NCI-H2171 (cell line): Measurements from ENCODE around the gene CD164.

Source experiments
- DNase-seq: peaks from one replicate; lab custom pipeline; 2025; lab: John Stamatoyannopoulos, UW

The CD164 gene

GRCh38 chr6:109381747-109382575 is at the start of gene CD164:
Gene CD164, minus strand, starts transcription at chr6:109382467. Its CDS starts 89 bp downstream, at chr6:109382378.
- DNase-seq, result peak; percentile 95

GRCh38 chr6:109429496-109429895 is 47.2 kb upstream of the CD164 start:
- no peak for DNase-seq

DNA sequence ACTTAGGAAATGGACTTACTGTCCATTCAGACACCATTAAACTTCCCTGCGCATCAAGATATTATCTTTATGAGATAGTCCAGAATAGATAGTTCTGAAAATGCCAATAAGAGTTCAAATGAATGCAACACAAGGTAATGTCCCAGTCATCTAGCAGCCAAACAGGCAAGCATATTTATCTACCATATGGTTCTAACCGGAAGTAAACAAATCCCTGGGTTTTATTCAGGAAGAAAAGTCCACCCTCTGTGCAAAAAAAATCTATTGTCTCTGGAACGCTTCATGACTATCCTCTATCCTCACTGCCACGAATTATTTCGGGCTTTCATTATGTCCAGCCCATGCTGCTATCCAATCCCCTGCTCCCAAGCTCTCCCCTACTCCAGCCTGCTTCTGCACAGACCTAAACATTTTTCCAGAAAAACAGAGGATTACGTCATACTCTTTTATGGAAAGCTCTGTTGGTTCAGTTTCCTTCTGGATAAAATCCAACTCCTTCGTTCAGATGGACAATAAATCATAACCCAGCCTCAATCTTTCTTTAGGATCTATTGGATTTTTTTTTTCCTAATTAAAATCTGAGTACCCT is 46.7 kb upstream of the CD164 start:
- DNase-seq, result peak; percentile 35

DNA sequence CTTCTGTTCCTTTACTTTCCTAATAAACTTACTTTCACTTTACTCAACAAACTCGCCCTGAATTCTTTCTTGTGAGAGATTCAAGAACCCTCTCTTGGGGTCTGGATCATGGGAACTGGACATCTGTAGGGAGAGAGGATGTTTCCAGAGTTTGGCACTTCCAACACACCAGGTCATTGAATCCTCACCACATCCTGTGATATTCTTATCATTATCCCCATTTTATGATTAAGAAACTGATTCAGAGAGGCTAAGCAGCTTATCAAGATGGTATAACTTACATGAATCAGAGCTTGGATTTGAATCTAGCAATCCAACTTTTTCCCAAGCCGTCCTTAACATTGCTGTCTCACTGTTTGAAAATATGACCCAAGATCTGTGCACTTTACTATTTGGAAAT is 42.7 kb upstream of the CD164 start:
- no peak for DNase-seq

- no peak for DNase-seq
Observed at GRCh38 chr6:109421184-109421583, 38.9 kb upstream of the CD164 start.

GRCh38 chr6:109420751-109421150 is 38.5 kb upstream of the CD164 start:
- no peak for DNase-seq

GRCh38 chr6:109417646-109418045 is 35.4 kb upstream of the CD164 start:
- DNase-seq, result no peak

DNA sequence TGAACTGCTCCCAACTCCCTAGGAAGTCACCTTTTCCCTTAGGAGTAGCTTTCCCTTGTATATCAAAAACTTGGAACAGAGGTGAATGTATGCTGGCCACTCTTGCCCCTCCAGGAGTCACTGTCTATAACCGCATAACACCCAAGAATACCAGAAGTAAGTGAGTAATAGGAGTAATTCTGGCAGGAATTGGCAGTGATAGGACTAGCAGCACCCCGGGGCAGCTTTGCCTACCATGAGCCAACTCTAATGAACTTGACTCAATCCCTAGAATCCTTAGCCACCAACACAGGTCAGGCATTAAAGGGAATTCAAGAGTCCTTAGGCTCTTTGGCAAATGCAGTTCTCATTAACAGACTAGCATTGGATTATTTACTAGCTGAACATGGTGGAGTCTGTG is 28.8 kb upstream of the CD164 start:
- no peak for DNase-seq

- DNase-seq, result no peak
Observed at GRCh38 chr6:109406196-109406595, 23.9 kb upstream of the CD164 start.

GRCh38 chr6:109397020-109397419 is 14.8 kb upstream of the CD164 start:
- DNase-seq, result no peak

DNA sequence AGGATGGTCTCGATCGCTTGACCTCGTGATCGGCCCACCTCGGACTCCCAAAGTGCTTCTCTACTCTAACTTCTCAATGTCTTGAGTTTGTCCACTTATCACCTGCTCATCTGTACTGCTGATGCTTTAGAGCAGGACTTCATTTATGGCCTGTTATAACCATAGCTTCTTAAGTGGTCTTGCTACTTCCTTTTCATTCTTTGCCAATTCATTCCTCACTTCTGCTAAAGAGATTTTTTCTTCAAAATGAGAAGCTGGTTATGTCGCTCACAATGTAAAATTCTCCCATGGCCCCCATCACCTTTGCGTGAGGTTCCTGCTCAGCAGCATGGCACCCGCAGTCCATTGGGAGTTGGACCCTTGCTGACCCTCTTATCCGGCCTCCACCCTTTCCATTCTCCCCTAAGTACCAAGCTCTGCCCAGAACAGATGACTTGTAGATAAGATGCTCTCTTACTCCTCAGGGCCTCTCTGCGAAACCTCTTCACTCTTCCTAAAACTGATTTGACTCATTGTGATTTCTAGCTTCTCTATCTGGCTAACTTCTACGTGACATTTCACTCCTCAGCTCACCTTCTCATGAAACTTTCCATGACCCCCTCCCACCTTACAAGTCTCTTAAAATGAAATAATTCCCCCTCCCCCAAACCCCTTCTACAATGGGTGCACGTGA is 13.9 kb upstream of the CD164 start:
- no peak for DNase-seq

DNA sequence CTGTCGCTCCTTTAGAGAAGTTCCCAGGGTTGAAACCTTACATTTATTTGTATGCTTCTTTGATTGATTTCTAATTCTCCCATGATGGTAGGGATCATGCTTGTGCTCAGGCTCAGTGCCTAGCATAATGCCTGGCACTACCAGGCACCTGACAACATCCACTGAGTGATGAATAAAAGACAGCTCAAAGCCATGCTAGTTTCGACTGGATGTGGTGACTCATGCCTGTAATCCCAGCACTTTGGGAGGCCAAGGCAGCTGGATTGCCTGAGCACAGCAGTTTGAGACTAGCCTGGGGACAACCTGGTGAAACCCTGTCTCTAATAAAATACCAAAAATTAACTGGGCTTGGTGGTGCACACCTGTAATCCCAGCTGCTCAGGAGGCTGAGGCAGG is 11.6 kb upstream of the CD164 start:
- DNase-seq, result no peak

DNA sequence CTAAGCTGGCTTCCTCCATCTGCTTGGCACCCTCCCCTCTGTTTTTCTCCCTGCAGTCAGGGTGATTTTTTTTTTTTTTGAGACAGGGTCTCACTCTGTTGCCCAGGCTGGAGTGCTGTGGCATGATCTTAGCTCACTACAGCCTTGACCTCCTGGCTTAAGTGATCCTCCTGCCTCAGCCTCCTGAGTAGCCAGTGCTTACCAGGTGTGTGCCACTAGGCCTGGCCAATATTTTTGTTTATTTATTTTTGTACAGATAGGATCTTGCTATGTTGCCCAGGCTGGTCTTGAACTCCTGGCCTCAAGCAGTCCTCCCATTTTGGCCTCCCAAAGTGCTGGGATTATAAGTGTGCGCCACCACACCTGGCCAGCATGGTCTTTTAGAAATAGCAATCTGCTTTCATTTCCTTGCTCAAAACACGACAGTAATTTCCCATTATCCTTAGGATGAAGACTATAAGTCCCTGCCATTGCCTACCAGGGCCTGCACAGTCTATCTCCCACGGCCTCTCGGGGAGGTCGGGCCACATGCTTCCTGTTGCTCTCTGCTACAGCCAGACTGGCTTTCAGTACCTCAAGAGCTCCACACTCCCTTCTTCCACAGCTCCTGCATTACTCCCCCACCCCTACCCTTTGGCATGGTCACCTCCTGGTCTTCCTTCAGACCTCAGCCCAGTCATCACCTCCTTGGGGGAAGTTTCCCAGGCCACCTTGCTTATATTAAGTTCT is 11.1 kb upstream of the CD164 start:
- no peak for DNase-seq

DNA sequence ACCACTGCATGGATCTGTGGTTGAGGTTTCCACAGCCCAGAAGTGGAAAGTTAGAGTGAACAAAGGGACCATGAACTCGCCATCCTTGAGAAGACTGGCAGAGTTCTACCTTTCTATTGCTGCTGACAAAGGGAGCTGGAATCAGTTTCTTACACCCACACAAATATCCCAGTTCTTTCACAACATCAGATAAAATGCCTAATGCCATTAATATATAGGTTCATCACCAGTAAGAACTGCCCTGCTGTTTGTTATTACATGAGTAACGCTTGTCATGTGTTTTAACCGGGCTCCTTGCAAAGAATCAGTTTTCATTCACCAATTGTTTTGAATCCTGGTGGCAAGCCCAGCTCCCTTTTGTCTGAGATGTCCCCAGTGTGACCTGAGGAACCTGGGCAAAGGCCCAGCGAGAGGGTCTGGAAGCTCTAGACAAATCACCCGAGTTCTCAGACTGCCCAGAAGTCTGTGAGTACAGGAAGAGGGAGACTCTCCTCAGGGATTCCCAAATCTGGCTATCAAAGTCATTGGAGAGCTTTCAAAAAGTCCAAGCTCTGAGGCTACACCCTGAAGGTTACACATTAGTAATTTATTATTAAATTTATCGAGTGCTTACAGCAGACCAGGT is 7.5 kb upstream of the CD164 start:
- DNase-seq, result no peak

DNA sequence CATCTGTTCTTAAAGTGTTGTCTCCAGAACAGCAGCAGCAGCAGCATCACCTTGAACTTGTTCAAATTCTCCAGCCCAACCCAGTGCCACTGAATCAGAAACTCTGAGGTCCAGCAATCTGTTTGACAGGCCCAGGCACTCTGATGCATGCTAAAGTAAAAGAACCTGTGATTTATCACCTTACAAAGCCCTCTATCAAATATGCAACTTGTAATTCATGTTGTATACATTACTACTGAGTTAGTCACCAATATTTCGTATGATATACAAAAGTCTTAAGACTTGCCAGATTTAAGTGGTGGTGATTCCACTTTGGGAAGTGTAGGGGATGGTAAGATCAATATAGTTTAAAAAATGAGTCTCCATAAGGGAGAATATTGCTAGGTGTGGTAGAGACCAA is 6.0 kb upstream of the CD164 start:
- no peak for DNase-seq

- no peak for DNase-seq
Observed at GRCh38 chr6:109383438-109383940, 1.2 kb upstream of the CD164 start.

GRCh38 chr6:109382576-109383437 is 540 bp upstream of the CD164 start:
- peak; percentile 90 for DNase-seq

DNA sequence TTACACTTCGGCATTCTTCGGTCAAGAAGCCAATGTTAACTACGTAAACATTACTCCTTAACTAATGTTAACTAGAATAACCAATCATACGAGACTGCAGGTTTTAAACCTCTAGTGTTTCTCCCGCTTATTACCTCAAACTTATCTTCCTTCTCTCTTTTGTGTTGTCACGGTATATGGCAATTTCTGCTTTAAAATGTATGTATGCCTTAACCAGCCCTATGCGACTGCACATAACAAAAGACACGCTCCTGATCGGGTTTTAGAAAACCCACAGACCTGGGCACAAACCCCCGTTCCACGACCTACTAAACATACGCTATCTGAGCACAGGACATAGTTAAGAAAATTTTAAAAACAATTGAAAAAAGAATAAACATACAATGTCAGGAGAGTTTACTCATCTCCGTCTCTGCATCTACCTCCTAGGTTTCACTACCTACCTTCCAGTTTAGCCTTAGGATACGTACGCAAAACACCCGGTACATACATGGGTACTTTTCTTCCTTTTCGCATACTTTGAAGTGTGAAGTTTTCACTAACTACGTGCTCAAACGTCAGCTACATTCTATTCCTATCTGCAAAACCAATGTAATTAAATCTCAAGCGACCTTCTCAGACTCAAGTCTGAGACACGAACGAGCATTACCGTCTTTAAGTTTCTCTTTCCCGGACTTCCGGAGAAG is 1.1 kb downstream of the CD164 start:
- no peak for DNase-seq

DNA sequence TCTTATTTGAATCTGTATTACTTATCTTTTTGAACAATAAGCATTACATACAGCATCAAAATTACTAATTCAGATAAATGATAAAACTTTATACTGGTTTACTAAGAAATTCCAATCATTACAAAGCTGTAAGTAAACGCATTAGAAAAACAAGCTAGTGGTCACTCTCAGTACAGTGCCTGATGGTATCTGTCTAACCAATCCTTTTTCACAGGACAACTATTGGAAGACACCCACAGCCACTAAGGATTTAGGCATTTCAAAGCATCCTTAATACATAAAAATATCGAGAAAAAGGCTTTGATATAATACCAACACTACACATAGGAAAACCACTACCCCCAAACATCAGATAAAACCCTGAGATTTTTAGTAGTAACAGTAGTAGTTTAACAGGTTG is 2.6 kb downstream of the CD164 start:
- DNase-seq, result no peak

GRCh38 chr6:109377717-109378116 is 4.5 kb downstream of the CD164 start:
- no peak for DNase-seq
